HG03196 (cell line): ENCODE measurements around the gene CD244.
A peak's percentile ranks its signal among the peaks of the same experiment; 100 is the strongest.

ENCODE experiments used
- ATAC-seq: cut with Tn5 transposase; IDR thresholded peaks from one replicate; pipeline ENCODE4 v1.9.1; 2021; ENCODE audit not compliant: unreplicated experiment

The CD244 gene

GRCh38 chr1:160850993-160851392, 11.7 kb downstream of the CD244 start:
- no peak for ATAC-seq

GRCh38 chr1:160850541-160850940, 12.1 kb downstream of the CD244 start:
- no peak for ATAC-seq

- ATAC-seq = no peak
These were observed 16.4 kb downstream of the CD244 start for GRCh38 chr1:160846281-160846680.

- ATAC-seq = no peak
These were observed 18.0 kb downstream of the CD244 start for GRCh38 chr1:160844447-160845232.

GRCh38 chr1:160841079-160841478, 21.6 kb downstream of the CD244 start:
- no peak for ATAC-seq

GRCh38 chr1:160839746-160840145, 22.9 kb downstream of the CD244 start:
- no peak for ATAC-seq

GRCh38 chr1:160838888-160839287, 23.8 kb downstream of the CD244 start:
- no peak for ATAC-seq

GRCh38 chr1:160837558-160838205, 25.0 kb downstream of the CD244 start:
- ATAC-seq = peak; percentile 69

GRCh38 chr1:160836981-160837557, 25.6 kb downstream of the CD244 start:
- no peak for ATAC-seq

- no peak for ATAC-seq
These were observed 26.1 kb downstream of the CD244 start for GRCh38 chr1:160836561-160836960.

GRCh38 chr1:160835751-160836150, 26.9 kb downstream of the CD244 start:
- no peak for ATAC-seq

GRCh38 chr1:160834945-160835565, 27.6 kb downstream of the CD244 start:
- no peak for ATAC-seq

- no peak for ATAC-seq
These were observed 32.1 kb downstream of the CD244 start for GRCh38 chr1:160830321-160831153.

GRCh38 chr1:160829766-160830165, 32.9 kb downstream of the CD244 start:
- no peak for ATAC-seq

GRCh38 chr1:160827418-160827817, 35.3 kb downstream of the CD244 start:
- no peak for ATAC-seq

GRCh38 chr1:160826546-160826945, 36.1 kb downstream of the CD244 start:
- no peak for ATAC-seq

GRCh38 chr1:160823296-160823695, 39.4 kb downstream of the CD244 start:
- ATAC-seq = no peak

GRCh38 chr1:160821627-160822026, 41.1 kb downstream of the CD244 start:
- ATAC-seq = no peak

- no peak for ATAC-seq
These were observed 43.5 kb downstream of the CD244 start for GRCh38 chr1:160819186-160819585.

- ATAC-seq = no peak
These were observed 44.3 kb downstream of the CD244 start for GRCh38 chr1:160818207-160818937.
